Vagina (tissue), 2 donors: ENCODE results near the gene FBXW11.

Source experiments
- CTCF ChIP-seq, 3 experiments: fragments of 450-650 bp in 2 of 3; fragments of 200-600 bp in 1 of 3; sonication (generic) in 1 of 3; IDR thresholded peaks; one replicate each; pipeline ENCODE4 v1.5.1; 2017 to 2019; ENCODE audit warnings: antibody characterized with exemption in 3 of 3, mild to moderate bottlenecking in 2 of 3, moderate library complexity in 2 of 3
- POLR2A ChIP-seq, 2 donors: fragments of 450-650 bp; IDR thresholded peaks; one replicate each; pipeline ENCODE4 v1.6.1; 2017; ENCODE audit warnings: antibody characterized with exemption in 2 of 2, mild to moderate bottlenecking in 2 of 2, moderate library complexity in 2 of 2
- POLR2AphosphoS5 ChIP-seq, 2 donors: sonication (generic); formaldehyde crosslinking; IDR thresholded peaks; one replicate each; pipeline ENCODE4 v1.9.0; 2017; ENCODE audit warnings: antibody characterized with exemption in 2 of 2, mild to moderate bottlenecking in 2 of 2, low read depth in 1 of 2; ENCODE audit not compliant: insufficient read depth in 1 of 2

GRCh38 chr5:171852255-171852681, 154.2 kb downstream of the FBXW11 start:
- TF ChIP-seq CTCF (IDR thresholded peaks at IDR 0.05): no peak
- no peak for TF ChIP-seq POLR2A (IDR thresholded peaks at IDR 0.05)
- TF ChIP-seq POLR2AphosphoS5 (IDR thresholded peaks at IDR 0.05; ENCODE audit: insufficient read depth in 1 of 2, low read depth in 1 of 2): no peak
